COLO668 (cell line): ENCODE measurements around the gene RTCB.

Experiments
- DNase-seq: peaks from one replicate; lab custom pipeline; 2025; ENCODE audit not compliant: unreplicated experiment; lab: John Stamatoyannopoulos, UW

RTCB gene

GRCh38 chr22:32411829-32412592 is at the start of gene RTCB:
TSS of gene RTCB (minus strand) at chr22:32412247. CDS start at chr22:32412156, 91 bp downstream.
- peak; percentile 91 for DNase-seq

GRCh38 chr22:32457031-32457430 is 45.0 kb upstream of the RTCB start:
- DNase-seq: no peak

GRCh38 chr22:32448980-32449379 is 36.9 kb upstream of the RTCB start:
- no peak for DNase-seq

GRCh38 chr22:32446321-32446720 is 34.3 kb upstream of the RTCB start:
- no peak for DNase-seq

- DNase-seq: peak; percentile 34
Measured at GRCh38 chr22:32444068-32444467, 32.0 kb upstream of the RTCB start.

- no peak for DNase-seq
Measured at GRCh38 chr22:32430352-32430751, 18.3 kb upstream of the RTCB start.

GRCh38 chr22:32426881-32427280 is 14.8 kb upstream of the RTCB start:
- no peak for DNase-seq

GRCh38 chr22:32423664-32424063 is 11.6 kb upstream of the RTCB start:
- DNase-seq: no peak

- no peak for DNase-seq
Measured at GRCh38 chr22:32422062-32422461, 10.0 kb upstream of the RTCB start.

GRCh38 chr22:32421484-32421883 is 9.4 kb upstream of the RTCB start:
- DNase-seq: no peak

GRCh38 chr22:32417906-32418305 is 5.9 kb upstream of the RTCB start:
- no peak for DNase-seq

- DNase-seq: no peak
Measured at GRCh38 chr22:32416556-32417085, 4.6 kb upstream of the RTCB start.

- DNase-seq: no peak
Measured at GRCh38 chr22:32414191-32414590, 2.1 kb upstream of the RTCB start.

- DNase-seq: no peak
Measured at GRCh38 chr22:32413719-32414118, 1.7 kb upstream of the RTCB start.

GRCh38 chr22:32411402-32411801 is 645 bp downstream of the RTCB start:
- no peak for DNase-seq

- DNase-seq: no peak
Measured at GRCh38 chr22:32410459-32410858, 1.6 kb downstream of the RTCB start.

GRCh38 chr22:32409977-32410376 is 2.1 kb downstream of the RTCB start:
- no peak for DNase-seq

GRCh38 chr22:32407936-32408335 is 4.1 kb downstream of the RTCB start:
- DNase-seq: no peak

- no peak for DNase-seq
Measured at GRCh38 chr22:32407312-32407711, 4.7 kb downstream of the RTCB start.

GRCh38 chr22:32404021-32404420 is 8.0 kb downstream of the RTCB start:
- no peak for DNase-seq

GRCh38 chr22:32401486-32401885 is 10.6 kb downstream of the RTCB start:
- DNase-seq: no peak

GRCh38 chr22:32396746-32397145 is 15.3 kb downstream of the RTCB start:
- no peak for DNase-seq

- no peak for DNase-seq
Measured at GRCh38 chr22:32396255-32396654, 15.8 kb downstream of the RTCB start.
